Epidermal melanocyte (primary cell): ENCODE results near the gene LBHD2.
"Not testable (repeated sequence)": the region's sequence is repeated elsewhere in the genome, so short reads cannot be mapped to it uniquely, and the experiment has no call there.

Source experiments
- DNase-seq: peaks from one replicate; pipeline ENCODE4 v3.0.0; 2011; ENCODE audit warnings: low spot score; ENCODE audit not compliant: insufficient read length

Gene LBHD2

DNA sequence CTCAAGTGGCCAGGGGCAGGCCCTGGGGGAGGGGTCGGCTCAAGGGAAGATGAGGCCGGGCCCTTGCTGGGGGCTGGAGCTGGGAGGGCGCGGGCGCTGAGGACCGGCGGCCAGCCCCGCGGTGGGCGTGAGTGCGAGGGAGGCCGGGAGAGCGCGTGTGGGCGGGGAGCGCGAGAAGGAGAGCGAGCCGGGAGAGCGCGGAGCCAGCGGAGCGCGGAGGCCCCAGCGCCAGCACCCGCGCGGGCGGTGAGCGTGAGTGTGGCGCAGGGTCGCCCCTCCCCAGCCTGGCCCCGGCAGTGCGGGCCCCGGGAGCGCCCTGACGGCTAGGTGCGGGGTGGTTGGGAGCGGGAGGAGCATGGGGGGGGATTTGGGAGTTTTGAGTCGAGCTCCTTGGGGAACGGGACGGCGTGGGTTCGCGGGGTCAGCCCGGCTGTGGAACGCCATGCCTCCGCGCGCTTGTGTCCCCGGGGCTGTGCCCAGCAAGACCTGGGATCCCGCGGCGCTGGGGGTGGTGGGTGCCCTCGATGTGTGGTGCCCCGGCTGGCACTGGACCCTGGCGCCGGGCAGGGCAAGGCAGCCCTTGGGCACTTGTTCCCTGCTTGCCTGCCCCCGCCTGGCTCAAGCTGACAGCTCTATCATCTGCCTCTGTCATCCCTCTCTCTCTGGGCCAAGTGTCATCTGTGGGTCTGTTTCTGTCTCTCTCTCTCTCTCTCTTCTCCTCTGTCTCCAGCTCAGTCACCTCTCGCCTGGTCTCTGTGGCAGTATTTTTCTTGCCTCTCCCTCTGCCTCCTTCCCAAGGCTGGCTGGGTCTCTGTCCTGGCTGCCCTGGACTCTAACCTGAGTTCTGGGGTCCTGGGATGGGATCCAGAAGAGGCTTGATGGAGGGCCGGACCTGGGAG lies at the start of gene LBHD2:
TSS of gene LBHD2 (plus strand) at position 190 of the 899 bp plus-strand sequence. CDS start 1,803 bp downstream, outside the sequence.
- peak; percentile 14 for DNase-seq

DNA sequence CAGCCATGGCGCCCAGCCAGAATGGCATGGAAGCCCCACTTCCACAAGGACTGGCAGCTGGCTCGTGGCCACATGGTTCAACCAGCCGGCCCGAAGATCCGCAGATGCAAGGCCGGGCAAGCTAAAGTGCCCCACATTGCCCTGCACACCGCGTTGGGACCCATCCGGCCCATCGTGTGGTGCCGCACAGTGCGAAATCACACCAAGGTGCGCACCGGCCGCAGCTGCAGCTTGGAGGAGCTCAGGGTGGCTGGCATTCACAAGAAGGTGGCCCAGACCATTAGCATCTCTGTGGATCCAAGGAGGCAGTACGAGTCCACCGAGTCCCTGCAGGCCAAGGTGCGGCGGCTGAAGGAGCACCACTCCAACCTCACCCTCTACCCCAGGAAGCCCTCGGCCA lies 42.5 kb upstream of the LBHD2 start:
- no peak for DNase-seq

DNA sequence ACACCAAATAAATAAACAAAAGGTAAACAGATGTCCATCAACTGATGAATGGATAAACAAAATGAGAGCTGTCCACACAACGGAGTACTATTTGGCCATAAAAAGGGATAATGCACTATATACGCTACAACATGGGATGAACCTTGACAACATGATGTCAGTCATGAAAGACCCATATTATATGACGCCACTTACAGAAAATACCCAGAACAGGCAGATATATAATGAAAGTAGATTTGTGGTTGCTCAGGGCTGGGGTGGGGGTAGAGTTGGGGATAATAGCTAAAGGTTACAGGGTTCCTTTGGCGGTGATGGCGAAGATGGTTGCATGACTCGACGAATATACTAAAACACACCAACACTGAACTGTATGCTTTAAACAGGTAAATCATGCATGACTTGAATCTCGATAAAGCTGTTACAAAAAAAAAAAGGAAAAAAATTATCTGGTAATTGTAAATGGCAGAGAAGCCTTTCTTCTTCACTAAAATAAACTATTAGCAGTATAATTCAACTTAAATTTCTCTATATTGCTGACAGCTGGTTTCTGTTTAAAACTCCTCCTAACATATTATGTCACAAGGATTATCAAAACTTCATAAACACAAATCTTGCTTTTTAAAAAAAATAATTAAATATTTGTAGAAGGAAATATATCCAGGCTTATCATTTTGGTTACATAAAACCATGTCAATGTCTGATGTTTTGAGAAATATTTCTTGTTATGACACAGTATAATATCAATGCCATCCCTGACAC lies 40.6 kb upstream of the LBHD2 start:
- DNase-seq, result no peak

DNA sequence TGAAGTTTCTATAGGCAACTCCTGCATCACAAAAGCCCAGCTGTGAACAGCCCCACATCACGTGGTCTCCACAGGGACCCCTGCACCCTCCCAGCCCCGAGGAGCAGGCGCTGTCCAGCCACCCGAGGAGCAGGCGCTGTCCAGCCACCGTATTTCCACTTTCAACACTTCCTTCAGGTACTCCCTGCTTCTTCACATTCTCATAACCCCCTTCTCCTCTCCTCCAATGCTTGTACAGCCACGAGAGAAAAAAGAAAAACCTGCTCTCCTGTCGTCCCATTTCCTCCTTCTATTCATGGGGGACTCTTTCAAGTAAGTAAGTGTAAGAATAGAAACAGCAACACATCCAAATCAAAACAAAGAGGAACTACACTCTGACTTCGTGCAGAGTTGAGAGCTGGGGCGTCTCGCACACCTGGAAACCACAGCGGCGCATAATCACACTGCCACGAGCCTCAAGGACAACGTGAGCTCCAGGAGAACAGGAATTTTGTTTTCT lies 38.6 kb upstream of the LBHD2 start:
- DNase-seq, result no peak

DNA sequence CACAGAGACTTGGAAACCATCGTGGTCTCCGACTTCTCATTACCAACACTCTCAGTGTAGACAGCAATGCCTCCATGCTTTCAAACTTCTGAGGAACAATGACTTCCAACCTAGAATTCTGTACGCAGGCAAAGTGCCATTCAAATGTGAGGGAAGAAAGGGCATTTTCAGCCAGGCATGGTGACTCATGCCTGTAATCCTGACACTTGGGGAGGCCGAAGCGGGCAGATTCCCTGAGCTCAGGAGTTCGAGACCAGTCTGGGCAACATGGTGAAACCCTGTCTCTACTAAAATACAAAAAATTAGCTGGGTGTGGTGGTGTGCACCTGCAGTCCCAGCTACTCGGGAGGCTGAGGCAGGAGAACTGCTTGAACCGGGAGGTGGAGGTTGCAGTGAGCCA lies 36.6 kb upstream of the LBHD2 start:
- not testable (repeated sequence) for DNase-seq

DNA sequence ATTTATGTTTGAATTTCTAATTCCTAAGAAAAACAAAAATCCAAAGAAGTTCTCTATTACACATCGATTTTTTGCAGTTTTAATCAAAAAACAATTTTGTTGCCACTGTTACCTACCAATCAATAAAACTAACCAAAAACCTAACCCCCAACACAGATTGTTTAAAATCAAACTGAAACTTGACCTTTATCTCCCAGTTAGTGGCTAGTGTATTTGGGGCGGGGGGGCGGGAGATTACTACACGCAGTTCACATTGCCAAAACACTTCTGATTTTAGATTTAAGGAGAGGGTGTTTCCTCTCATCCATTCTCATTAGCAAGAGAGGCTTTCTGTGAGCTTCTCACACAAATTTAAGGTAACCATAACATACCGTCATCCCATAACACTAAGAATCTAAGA lies 33.1 kb upstream of the LBHD2 start:
- no peak for DNase-seq

DNA sequence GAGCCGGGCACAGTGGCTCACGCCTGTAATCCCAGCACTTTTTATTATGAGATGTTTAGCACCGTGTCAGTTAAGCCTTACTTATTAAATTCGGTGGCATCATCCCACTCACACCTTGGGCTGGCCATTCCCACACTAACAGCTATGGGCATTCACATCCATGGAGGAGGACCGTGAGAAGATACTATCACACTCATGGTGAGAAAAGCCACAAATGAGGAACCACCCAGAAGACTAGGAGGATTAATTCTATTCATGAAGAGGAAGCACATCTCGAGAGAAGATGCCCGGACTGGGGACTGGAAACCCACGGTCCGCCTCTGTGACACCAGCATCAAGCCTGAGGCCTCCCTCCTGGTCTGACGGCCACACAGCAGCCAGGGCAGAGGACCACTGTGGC lies 31.6 kb upstream of the LBHD2 start:
- no peak for DNase-seq

DNA sequence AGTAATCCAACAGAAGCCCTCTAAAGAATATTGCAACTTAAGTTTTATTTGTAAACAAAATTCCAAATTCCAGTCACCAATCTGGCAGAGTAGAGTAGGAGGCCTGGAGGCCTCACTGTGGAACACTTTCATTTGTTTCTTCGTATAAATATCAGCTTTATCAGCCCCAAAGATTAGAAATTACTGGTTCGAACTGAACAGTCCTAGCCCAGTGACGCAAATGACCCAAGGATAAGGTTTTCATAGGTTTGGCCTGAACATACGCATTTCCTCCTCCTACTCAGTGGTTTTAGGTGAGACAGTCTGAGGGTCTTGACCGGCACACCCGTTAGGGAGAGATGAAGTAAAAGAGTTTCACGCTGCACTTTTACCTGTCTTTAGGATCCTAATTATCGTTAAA lies 28.3 kb upstream of the LBHD2 start:
- no peak for DNase-seq

DNA sequence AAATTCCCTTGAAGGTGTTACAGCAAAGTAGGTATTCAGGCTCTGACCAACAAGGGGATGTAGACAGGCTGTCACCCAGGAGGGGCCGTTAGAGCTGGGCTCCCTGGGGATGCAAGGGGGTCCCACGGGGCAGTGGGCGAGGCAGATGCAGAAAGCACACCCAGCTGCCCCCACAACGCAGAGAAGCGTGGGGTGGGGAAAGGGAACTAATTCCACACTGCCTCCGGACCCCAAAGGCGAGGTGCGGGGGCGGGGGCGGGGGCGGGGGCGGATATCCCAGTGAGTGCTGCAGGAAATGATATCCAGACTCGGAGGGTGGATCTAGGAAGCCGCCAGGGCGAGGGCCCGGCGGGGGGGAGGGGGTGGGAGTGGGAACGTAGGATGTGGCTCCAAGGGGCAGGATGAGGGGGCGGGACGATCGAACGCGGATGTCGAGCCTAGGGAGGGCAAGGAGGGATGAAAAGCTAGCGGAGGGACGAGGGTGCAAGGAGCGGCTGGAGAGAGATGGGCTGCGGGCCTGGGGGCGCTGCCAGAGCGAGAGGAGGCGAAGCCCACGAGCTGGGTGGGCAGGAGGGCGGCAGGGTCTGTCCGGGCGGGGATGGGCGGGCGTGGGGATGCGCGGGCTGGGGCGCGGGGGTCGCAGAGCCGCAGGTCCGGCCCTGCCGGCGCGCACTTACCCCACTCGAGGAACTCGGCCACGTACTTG lies 27.5 kb upstream of the LBHD2 start:
- DNase-seq, result no peak

DNA sequence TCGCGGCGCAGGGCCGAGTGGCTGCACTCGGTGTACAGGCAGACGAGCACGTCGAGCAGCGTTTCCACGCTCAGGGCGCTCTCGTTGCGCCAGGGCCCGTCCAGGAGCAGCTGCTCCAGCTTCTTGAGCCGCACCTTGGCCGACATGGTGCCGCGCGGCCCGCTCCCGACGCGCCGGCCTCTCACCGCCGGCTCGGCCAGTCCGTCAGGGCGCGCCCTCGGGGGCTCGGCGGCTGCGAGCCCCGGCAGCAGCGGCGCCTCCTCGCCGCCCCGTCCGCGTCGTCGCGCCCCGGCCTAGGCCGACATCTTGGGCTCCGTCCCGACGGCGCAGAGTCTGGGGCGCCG lies 27.0 kb upstream of the LBHD2 start:
- no peak for DNase-seq

DNA sequence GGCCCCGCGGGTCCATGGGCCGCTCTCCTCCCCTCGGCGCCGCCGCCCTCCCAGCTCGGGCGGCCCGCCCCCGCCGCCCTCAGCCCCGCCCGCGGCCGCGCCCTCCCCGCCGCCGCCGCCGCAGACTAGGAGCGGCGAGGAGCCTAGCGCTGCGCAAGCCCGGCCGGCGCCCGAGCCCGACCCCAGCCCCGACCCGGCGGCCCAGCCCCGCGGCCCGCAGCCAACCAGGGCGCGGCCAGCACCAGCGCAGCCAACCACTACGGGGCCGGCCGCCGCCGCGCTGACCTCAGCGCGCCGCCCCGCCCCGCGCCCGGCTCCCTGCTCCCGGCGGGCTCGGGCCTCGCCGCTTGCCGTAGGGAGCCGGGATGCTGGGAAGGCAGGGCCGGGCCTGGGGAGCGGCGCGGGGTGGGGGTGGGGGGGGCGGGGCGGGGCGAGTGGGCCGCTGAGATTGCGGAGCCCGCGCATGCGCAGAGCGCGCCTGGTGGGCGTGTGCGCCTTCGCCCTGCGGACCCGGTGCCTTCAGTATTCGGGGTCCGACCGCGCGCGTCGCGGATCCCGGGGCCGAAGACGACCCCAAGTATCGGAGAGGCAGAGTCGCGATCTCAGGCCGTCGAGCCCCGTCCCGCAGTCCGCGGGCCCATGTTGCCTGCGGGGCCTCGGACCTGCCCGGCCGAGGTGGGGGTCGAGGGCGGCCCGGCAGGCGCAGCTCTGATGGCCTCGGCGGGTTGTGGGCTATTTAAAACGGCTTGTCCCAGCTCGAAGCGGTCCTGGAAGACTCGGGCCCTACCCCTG lies 26.4 kb upstream of the LBHD2 start, which contains the start of gene CDC42BPB:
TSS of gene CDC42BPB (minus strand) at position 178 of the 792 bp plus-strand sequence. CDS start 376 bp downstream, outside the sequence.
- DNase-seq, result peak; percentile 75

DNA sequence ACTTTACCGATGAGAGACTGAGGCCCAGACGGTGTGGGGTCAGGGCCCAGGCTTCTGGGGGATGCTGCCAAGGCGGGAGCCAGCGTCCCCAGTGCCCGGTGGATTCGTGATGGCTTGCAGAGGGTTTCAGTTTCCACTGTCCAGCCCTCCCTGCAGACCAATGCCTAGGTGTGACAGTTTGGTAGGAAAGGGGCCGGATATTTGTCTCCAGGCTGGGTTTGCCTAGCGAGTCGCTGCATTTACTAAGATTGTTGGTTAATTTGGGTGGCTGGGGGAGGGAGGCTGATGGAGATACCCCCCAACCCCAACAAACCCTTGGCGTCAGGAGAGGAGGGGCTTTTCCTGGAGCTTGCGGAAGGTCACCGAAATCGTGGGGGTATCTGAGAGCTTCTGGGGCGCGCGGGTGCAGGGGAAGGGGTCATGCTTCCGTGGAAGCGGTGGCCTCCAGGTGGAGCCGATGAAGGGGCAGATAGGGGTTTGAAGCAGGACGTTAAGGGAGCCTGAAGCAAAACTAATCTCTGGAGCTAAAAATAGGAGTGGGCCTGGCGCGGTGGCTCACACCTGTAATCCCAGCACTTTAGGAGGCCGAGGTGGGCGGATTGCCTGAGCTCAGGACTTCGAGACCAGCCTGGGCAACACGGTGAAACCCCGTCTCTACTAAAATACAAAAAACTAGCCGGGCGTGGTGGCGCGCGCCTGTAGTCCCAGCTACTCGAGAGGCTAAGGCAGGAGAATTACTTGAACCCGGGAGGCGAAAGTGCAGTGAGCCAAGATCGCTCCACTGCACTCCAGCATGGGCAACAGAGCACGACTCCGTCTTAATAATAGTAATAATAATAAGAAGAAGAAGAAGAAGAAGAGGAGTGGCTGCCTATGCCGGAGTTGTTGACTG lies 25.6 kb upstream of the LBHD2 start:
- DNase-seq, result no peak

DNA sequence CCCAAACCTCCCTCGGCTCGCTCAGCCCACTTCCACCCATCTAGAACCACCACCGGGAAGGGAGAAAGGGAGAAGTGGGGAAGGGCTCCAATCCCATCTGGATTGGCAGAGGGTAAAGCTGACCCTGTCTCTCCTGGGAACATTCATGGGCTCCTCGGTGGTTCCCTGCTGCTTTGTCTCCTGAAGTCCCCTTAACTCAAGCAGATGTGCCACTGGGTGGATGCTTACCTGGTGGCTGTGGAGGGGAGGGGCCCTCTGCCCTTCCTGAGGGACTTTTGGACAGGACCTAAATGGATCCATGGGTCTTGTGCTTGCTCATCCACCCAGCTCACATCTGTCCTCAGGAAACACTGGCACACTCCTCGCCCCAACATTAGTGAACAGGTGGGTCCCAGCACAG lies 24.5 kb upstream of the LBHD2 start:
- no peak for DNase-seq

DNA sequence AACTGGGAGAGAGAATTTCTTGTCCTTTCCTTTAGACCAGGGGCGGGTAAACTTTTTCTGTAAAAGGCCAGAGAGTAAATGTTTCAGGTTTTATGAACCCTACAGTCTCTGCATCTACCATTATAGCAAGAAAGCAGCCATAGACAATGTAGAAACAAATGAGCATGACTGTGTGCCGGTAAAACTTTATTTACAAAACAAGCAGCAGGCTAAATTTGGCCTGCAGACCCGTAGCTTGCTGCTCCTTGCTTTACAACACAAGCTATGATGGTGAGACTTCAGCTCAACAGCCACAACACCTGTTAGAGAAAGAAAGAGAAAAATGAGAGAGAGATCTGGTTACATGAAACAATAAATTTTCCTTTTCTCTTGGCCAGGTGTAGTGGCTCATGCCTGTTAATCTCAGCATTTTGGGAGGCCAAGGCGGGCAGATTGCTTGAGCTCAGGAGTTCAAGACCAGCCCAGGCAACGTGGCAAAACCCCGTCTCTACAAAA lies 22.5 kb upstream of the LBHD2 start:
- DNase-seq, result no peak

DNA sequence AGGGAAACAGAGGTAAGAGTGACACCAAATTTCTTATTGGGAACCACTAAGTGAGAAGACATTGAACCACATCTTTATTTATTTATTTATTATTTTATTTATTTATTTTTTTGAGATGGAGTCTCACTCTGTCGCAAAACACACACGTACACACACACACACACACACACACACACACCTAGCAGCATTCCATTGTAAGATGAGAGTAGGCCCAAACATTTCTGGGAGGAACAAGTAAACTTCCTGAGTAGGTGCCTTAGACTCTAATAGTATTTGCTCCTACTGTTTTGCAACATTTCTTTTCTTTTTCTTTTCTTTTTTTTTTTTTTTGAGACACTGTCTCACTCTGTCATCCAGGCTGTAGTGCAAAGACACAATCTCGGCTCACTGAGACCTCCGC lies 19.6 kb upstream of the LBHD2 start:
- DNase-seq, result no peak

DNA sequence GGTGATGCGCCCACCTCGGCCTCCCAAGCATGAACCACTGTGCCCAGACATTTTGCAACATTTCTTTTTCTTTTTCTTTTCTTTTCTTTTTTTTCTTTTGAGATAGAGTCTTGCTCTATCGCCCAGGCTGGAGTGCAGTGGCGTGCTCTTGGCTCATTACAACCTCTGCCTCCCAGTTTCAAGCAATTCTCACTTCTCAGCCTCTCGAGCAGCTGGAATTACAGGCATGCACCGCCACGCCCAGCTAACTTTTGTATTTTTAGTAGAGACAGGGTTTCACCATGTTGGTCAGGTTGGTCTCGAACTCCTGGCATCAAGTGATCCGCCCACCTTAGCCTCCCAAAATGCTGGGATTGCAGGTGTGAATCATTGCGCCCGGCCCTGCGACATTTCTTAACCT lies 19.0 kb upstream of the LBHD2 start:
- no peak for DNase-seq

DNA sequence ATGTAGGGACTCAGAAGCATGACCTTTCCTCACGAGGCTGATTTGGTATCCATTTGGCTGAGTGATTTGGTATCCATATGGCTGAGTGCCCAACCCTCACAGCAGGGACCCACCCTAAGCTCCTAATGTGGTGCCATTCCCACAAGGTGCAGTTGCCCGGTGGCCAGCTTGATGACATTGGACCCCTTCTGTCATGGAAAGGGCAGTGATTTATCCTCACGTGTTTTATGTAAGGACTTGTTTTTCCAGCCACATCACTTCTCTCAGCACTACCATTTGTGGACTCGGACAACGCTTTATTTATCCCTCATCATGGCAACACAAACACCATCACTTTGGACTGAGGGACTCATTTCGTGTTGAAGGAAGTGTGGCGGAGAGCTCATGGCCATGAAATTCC lies 18.1 kb upstream of the LBHD2 start:
- no peak for DNase-seq

DNA sequence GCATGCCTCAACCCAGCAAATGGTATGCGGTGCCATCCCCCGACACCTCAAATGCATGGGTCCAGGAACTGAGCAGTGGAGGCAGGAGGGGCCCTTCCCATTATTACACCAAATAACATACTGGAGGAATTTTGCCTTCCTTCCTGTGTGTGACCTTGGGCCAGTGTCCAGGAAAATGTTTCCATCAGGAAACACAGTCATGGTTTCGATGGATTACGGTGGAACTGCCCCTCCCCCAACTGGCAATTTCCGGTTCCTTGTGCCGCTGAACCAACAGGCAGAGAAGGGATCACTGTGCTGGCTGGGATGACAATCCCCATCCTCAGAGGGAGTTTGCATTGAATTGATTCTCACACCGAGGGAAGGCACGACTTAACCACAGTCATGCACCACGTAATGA lies 17.6 kb upstream of the LBHD2 start:
- DNase-seq, result no peak

DNA sequence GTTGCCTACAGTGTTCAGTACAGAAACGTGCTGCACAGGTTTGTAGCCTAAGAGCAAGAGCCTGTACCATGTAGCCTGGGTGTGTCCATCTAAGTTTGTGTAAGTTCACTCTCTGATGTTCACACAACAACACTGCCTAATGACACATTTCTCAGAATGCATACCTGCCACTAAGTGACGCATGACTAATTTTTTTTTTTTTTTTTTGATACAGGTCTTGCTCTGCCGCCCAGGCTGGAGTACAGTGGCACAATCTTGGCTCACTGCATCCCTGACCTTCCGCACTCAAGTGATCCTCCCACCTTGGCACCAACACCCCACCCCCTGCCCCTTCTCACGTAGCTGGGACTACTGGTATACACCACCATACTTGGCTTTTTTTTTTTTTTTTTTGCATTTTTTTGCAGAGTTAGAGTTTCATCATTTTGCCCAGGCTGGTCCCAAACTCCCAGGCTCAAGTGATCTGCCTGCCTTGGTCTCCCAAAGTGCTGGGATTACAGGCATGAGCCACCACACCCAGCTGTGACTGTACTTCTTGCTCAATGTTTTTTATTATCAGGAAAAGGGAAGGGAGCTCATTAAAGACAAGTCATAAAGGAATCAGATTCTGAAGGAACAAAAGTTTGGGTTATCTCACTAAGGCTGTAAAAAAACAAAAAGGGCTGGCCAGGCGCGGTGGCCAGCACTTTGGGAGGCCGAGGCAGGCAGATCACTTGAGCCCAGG lies 16.6 kb upstream of the LBHD2 start:
- DNase-seq, result no peak
